GM19025 (cell line): Measurements from ENCODE around the gene SPATA9.

Experiments
- ATAC-seq: cut with Tn5 transposase; IDR thresholded peaks from one replicate; pipeline ENCODE4 v1.9.1; 2021; ENCODE audit warnings: mild to moderate bottlenecking, low read depth, moderate library complexity; ENCODE audit not compliant: unreplicated experiment

SPATA9 gene, protein sequence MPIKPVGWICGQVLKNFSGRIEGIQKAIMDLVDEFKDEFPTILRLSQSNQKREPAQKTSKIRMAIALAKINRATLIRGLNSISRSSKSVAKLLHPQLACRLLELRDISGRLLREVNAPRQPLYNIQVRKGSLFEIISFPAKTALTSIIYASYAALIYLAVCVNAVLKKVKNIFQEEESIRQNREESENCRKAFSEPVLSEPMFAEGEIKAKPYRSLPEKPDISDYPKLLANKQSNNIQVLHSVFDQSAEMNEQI

GRCh38 chr5:95682891-95683290 is at the start of gene SPATA9:
Gene SPATA9 (minus strand): TSS chr5:95682991. CDS start chr5:95682854, 137 bp downstream.
- ATAC-seq = no peak

DNA sequence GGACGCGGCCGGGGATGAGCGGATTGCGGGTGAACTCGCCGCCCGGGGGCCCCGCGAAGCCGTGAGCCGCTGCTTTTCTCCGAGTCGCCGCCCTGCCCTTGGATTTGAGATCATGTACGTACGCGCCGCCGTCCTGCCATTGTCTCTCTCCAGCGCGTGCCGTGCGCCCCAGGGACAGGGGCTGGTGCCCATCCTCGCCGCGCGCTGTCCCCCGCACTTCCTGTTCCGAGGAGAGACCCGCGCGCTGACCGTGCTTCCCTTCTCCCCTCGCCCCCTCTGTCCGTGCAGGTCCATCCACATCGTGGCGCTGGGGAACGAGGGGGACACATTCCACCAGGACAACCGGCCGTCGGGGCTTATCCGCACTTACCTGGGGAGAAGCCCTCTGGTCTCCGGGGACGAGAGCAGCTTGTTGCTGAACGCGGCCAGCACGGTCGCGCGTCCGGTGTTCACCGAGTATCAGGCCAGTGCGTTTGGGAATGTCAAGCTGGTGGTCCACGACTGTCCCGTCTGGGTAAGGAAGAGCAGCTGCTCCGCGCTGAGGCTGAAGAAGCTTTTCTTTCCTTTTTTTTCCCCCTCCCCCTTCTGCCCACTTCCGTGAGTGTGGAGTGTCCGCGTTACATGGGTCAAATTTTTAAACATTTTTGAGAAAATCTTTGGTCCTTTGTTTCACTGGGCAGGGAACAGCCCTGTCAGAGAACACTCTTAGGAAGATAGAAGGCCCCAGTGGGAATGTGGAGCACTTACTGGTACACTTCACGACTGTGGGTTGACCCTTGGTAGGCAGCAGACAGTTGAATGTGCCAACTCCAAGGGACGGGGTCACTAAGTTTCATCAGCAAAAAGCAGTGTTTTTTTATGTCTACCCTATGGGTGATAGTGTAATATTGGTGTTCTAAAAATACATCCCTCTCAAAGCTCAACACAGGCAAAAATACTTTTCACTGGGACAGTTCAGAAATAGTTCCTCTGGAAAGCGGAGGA is 49.1 kb upstream of the SPATA9 start:
- peak; percentile 25 for ATAC-seq

DNA sequence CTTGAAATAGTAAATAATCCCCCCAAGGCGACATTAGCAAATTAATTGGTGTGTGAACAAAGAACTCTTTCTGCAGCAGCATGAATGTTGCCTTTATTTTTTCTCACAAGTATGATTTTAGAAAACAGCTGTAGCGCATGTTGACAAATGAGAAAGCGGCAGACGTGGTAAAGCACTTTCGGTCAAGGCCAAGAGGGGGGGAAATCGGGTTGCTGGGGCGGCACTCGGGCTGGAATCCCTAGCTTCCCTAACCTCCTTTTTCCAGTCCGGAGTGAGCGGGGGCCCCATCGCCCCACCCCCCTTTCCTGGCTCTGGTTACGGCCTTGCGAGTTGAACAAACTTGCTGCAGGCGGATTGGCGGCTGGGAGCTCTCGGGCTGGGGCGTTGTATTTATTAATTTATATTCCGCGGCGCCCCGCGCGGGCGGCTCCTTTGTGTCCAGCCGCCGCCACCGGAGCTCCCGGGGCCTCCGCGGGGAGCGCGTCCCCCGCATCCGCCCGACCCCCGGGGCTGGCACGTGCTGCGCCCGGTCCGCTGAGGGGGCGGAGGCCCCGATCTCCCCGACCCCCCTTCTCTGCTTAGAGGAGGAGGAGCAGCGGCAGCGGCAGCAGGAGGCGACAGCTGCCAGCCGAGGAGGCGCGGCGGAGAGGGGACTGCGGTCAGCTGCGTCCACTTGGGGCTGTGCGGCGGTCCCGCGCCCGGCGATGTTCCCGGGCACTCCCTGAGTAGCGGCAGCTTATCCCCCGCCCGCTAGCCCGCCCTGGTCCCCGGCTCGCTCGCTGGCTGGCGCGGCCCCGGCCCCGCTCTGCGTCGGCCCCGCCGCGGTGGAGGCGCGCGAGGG is 48.2 kb upstream of the SPATA9 start, which contains the start of gene RHOBTB3:
RHOBTB3 (plus strand) TSS at position 607 of the 841 bp plus-strand sequence. CDS start 347 bp downstream, outside the sequence.
- peak; percentile 53 for ATAC-seq

DNA sequence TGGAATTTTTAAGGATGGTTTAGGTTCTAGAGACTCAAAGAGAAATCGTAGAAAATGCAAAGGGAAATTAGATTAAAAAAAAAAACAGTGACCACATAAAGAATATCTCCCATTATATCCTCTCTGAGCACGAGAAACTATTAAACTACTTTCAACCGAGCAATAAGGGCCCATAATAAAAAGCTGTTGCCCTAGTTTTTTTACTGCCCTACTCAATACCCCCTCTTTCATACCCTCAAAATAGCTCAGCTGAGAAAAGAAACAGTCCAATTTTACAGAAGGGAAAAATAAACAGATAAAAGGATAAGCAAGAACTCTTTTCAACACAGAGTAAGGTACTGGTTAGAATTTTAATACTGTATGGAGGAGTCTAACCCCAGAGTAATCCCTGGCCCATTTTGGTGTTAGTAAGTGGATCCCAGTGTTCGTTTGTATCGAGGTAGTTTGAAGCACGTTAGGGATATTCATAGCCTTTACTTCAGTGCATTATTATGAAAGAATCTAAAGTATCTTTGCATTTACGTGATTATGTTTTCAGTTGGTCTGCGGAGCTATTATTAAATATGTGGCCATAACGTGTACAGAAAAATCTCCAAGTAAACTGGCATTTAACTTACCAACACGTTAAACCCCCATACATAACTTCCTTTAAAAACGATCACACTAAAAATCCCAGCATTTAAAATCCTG is 47.4 kb upstream of the SPATA9 start:
- no peak for ATAC-seq

- no peak for ATAC-seq
These were observed 46.6 kb upstream of the SPATA9 start for GRCh38 chr5:95729115-95730010.

GRCh38 chr5:95728494-95729114 is 45.8 kb upstream of the SPATA9 start:
- ATAC-seq = no peak

DNA sequence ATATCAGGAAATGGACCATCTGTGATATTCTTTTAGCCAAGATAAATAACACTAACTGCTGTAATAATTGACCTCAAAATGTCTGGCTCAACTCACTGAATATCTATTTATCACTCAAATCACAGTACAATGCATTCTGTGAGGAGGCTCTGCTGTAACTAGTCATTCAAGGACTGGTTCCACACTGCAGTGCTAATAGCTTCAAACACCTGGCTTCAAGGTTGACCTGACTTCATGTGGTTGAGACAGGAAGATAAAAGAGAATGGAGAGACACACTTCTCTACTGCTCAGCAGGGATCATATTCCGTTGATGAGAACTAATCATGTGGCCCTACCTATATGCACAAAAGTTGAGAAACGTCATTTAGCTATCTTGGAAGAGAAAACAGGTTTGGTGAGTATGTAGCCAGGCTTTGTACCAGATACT is 45.0 kb upstream of the SPATA9 start:
- ATAC-seq = no peak

DNA sequence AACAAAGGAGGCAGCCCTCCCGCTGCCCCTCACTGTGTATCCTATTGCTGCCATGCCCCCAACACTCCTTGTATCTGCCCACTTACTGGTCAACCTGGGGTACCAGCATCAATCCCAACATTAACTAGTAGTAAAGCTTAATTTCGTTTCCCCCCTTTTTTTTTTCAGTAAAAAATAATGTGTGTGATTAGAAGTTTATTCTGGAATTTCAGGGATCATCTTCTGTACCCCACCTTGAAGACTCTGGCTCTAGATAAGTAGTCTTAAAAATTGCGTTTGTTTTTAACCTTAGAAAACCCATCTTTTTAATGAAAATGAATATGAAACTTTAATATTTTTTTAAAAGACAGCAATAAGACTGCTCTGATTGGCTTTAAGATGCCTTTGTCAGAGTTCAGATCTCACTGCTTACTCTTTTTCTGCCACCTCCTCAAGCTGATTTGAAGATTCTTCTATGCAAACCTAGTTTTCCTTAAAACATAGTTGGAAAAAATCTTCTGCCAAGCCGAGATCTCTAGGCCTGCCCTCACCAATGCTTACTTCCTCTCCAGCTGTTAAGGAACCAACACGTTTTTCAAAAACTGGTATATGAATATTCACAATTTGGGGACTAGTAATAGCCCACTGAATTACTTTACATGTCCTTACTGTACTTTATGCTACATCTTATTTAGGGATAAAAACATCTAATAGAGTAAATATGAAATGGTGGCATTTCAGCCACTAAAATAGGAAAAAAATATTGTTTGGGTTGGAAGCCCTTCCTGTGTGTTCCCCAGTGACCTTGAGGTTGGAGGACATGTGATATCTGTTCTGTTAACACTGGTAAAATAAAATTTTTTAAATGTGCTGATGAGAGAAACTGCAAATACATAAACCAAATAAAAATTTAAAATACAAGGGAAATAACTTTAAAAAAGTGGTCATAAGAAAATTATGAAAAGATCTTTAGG is 44.3 kb upstream of the SPATA9 start:
- no peak for ATAC-seq

- ATAC-seq = no peak
These were observed 43.4 kb upstream of the SPATA9 start for GRCh38 chr5:95725937-95726810.

- ATAC-seq = no peak
These were observed 42.5 kb upstream of the SPATA9 start for GRCh38 chr5:95725071-95725820.

GRCh38 chr5:95723632-95724369 is 41.0 kb upstream of the SPATA9 start:
- no peak for ATAC-seq

GRCh38 chr5:95721582-95722295 is 38.9 kb upstream of the SPATA9 start:
- ATAC-seq = no peak

DNA sequence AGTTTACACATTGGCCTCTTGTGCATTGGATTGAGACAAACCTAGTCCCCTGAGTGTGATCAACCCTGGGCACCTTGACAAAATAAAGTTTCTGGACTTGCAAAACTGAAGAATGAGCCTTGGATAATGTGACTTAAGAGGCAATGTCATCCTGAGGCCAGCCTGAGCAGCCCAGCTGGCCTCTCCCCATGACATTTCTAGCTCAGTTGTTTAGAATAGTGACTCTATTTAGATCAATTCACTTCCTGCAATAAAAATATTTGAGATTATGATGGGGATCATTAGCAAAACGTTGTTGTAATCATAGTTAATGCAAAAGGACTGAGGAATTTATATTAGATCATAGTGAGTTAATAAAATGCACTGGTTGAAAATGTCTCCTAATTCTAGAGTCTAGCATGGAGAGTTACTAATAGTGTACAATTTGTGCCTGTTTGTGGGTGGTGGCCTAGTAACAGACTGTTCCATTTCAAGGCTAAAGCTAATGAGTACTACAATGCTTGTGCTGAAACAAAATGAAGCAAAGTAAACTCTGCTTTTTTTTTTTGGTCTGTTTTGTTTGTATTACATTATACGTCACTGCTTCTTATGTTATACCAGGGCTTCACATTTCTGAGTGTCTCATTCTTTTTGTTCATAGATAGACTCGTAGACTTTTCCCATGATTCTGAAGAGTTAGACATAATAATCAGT is 37.4 kb upstream of the SPATA9 start:
- ATAC-seq = no peak

- no peak for ATAC-seq
These were observed 35.9 kb upstream of the SPATA9 start for GRCh38 chr5:95718738-95719137.
